GM13976 (cell line): Measurements from ENCODE around the gene NDST4.

ENCODE experiments used
- DNase-seq: peaks from one replicate; pipeline ENCODE4 v3.0.0; 2012; ENCODE audit warnings: low spot score
- CTCF ChIP-seq: IDR thresholded peaks from 2 replicates; pipeline ENCODE4 v1.5.1; 2012; ENCODE audit warnings: borderline replicate concordance, mild to moderate bottlenecking; ENCODE audit not compliant: insufficient read depth; ENCODE audit errors: extremely low read depth, missing control alignments, control extremely low read depth
- in situ Hi-C: fragments of 300-500 bp; cut with MboI; formaldehyde crosslinking; loops from one replicate; pipeline ENCODE4 v1.12.0; 2022; ENCODE audit warnings: low sequenced_read_pairs, mixed read lengths, inconsistent platforms; ENCODE audit not compliant: unreplicated experiment

Gene NDST4

DNA sequence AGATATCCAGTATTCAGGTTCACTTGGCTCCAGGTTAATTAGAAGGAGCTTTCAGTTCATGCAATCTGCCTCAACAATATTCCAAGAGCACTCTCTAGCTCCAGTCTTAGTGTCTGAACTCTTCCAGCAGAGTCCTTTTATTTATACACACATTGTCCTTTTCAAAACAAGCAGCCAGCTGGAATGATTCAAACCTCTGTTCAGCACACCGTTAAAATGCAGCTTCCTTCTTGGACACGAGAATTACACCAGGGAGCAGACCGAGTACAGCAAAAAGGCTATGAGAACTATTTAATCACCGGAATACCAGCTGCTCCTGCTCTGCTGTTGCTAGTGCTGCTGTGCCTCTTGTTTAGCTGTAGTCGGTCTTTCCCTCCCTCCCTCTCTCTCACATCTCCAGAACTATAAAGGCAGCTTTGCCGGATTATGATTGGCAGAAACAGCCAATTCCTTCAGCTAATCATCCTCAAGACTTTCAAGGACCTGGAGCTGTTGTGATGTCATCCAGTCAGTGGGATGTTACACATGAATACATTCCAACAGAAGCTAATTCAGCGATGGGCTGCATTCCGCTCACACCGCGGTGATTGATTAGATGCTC, at the start of gene NDST4:
Gene NDST4 (minus strand): TSS at position 115 of the 601 bp plus-strand sequence. CDS start 36,584 bp downstream, outside the sequence.
- in situ Hi-C loops, result no loop called here
- no peak for DNase-seq
- no peak for TF ChIP-seq CTCF

- in situ Hi-C loops, result no loop called here
- no peak for TF ChIP-seq CTCF
- no peak for DNase-seq
Observed at GRCh38 chr4:115159141-115159540, 45.7 kb upstream of the NDST4 start.

GRCh38 chr4:115158296-115158695, 44.9 kb upstream of the NDST4 start:
- no peak for TF ChIP-seq CTCF
- no peak for DNase-seq
- in situ Hi-C loops, result no loop called here

GRCh38 chr4:115154826-115155225, 41.4 kb upstream of the NDST4 start:
- in situ Hi-C loops, result no loop called here
- DNase-seq, result no peak
- TF ChIP-seq CTCF, result no peak

DNA sequence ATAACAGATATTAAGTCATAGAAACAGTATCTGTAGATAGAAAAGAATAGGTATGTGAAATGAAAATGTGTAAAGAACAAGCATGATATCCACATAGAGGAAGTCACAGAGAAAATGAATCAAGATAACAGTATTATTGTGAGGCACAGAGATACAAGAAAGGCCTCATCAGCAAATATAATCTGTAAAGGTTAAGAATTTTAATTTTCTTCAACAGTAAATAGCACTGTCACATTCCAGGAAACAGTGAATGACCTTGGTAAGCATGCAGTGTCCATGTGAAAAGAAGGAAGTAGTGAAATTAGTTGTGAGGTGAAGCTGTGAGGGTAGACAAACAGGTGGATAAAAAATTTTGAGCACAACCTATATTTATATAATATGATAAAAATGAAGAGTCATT, 39.5 kb upstream of the NDST4 start:
- no peak for TF ChIP-seq CTCF

GRCh38 chr4:115152081-115152480, 38.7 kb upstream of the NDST4 start:
- no peak for TF ChIP-seq CTCF
- in situ Hi-C loops, result no loop called here
- DNase-seq, result no peak

More for the DNA sequence above, 39.5 kb upstream of the NDST4 start:
- in situ Hi-C loops, result no loop called here
- no peak for DNase-seq

GRCh38 chr4:115149106-115149505, 35.7 kb upstream of the NDST4 start:
- no peak for DNase-seq
- TF ChIP-seq CTCF, result no peak
- in situ Hi-C loops, result no loop called here
